H1 (cell line): ENCODE results near the gene TACC2. TPM values are rescaled to one million over a fixed set of nuclear protein-coding genes. Genes with fewer than 3 reads are reported as not detected.

Experiments
- CTCF ChIA-PET: fragments of 300-600 bp; sonication (Branson Sonifier 250); formaldehyde crosslinking; loops from one replicate; lab custom pipeline; 2021; ENCODE audit not compliant: partially characterized antibody; lab: Charles Lee
- POLR2A ChIA-PET: fragments of 300-600 bp; sonication (Branson Sonifier 250); formaldehyde crosslinking; loops from one replicate; lab custom pipeline; 2021; ENCODE audit warnings: inconsistent platforms; ENCODE audit not compliant: partially characterized antibody; lab: Charles Lee
- DNase-seq, 2 experiments: peaks; one replicate each; pipeline versions ENCODE4 v3.0.0 to v3.0.0-alpha.2; 2010 to 2022; ENCODE audit warnings: low spot score in 2 of 2, low read depth in 1 of 2, mixed read lengths in 1 of 2
- FAIRE-seq: peaks from 2 replicates; lab custom pipeline; 2011; peaks lifted over from hg19 to GRCh38; lab: Jason Lieb, UNC
- H2AFZ ChIP-seq: 2 replicates; pipeline ENCODE4 v1.8.1; 2012; ENCODE audit warnings: low read length, inconsistent platforms
- H2AK5ac ChIP-seq: 2 replicates; pipeline ENCODE4 v1.6.1; 2013; ENCODE audit warnings: low read depth, low read length
- H2BK120ac ChIP-seq: replicated peaks from 2 replicates; pipeline ENCODE3; 2013; ENCODE audit warnings: low read depth, low read length, inconsistent platforms
- H2BK12ac ChIP-seq: 2 replicates; pipeline ENCODE4 v1.6.1; 2013; ENCODE audit warnings: low read depth, low read length
- H2BK15ac ChIP-seq: 2 replicates; pipeline ENCODE4 v1.6.1; 2013; ENCODE audit warnings: low read length
- H2BK20ac ChIP-seq: 2 replicates; pipeline ENCODE4 v1.6.1; 2013; ENCODE audit warnings: low read length
- H2BK5ac ChIP-seq: 2 replicates; pipeline ENCODE4 v1.6.1; 2013; ENCODE audit warnings: low read depth, low read length
- H3K14ac ChIP-seq: 2 replicates; pipeline ENCODE4 v1.6.1; 2013; ENCODE audit warnings: inconsistent platforms; ENCODE audit not compliant: insufficient read length
- H3K18ac ChIP-seq: 2 replicates; pipeline ENCODE4 v1.6.1; 2013; ENCODE audit warnings: low read length; ENCODE audit errors: extremely low read depth
- H3K23ac ChIP-seq: 2 replicates; pipeline ENCODE4 v1.6.1; 2013; ENCODE audit warnings: inconsistent platforms; ENCODE audit not compliant: insufficient read length
- H3K23me2 ChIP-seq: 2 replicates; pipeline ENCODE4 v1.6.1; 2013; ENCODE audit warnings: low read depth, low read length
- H3K27ac ChIP-seq: 2 replicates; pipeline ENCODE4 v1.6.1; 2011; ENCODE audit warnings: low read depth, low read length, inconsistent platforms
- H3K27me3 ChIP-seq, 4 experiments: replicated peaks in 1 of 4; 1 replicate in 1 of 4; 2 replicates in 3 of 4; pipeline versions ENCODE4 v1.6.1 to v1.8.1; 2011 to 2013; ENCODE audit warnings: low read length in 3 of 4, mild to moderate bottlenecking in 3 of 4, inconsistent platforms in 2 of 4, mixed read lengths in 2 of 4, moderate library complexity in 1 of 4; ENCODE audit not compliant: control insufficient read depth in 3 of 4, insufficient read depth in 3 of 4; ENCODE audit errors: extremely low read depth in 1 of 4
- H3K36me3 ChIP-seq, 4 experiments: 2 replicates each; pipeline versions ENCODE4 v1.6.1 to v1.8.1; 2011 to 2013; ENCODE audit warnings: mild to moderate bottlenecking in 4 of 4, low read length in 3 of 4, moderate library complexity in 2 of 4, control low read depth in 1 of 4, inconsistent platforms in 1 of 4; ENCODE audit not compliant: insufficient read depth in 4 of 4, control insufficient read depth in 2 of 4
- H3K4ac ChIP-seq: replicated peaks from 2 replicates; pipeline ENCODE3; 2013; ENCODE audit warnings: low read length, low read depth, mixed read lengths, inconsistent platforms; ENCODE audit not compliant: insufficient read length
- H3K4me1 ChIP-seq, 4 experiments: replicated peaks in 1 of 4; 1 replicate in 1 of 4; 2 replicates in 3 of 4; pipeline versions ENCODE4 v1.6.1 to v1.8.1; 2011 to 2013; ENCODE audit warnings: low read length in 3 of 4, inconsistent platforms in 2 of 4, mixed read lengths in 1 of 4; ENCODE audit not compliant: insufficient read depth in 4 of 4, control insufficient read depth in 3 of 4
- H3K4me2 ChIP-seq, 2 experiments: 2 replicates each; pipeline versions ENCODE4 v1.6.1 to v1.8.1; 2011 to 2013; ENCODE audit warnings: low read depth in 2 of 2, low read length in 2 of 2, control low read depth in 1 of 2, inconsistent platforms in 1 of 2, mild to moderate bottlenecking in 1 of 2; ENCODE audit not compliant: insufficient read depth in 1 of 2
- H3K4me3 ChIP-seq, 4 experiments: fragments of 200-600, 300-600 bp in 1 of 4; sonication (generic), shearing (Covaris generic), sonication (Bioruptor Twin) in 1 of 4; 2 replicates each; pipeline versions ENCODE4 v1.5.1 to v1.8.1; 2011 to 2016; ENCODE audit warnings: low read length in 4 of 4, low read depth in 3 of 4, control low read depth in 2 of 4, inconsistent platforms in 2 of 4, mild to moderate bottlenecking in 2 of 4, mixed read lengths in 1 of 4, moderate library complexity in 1 of 4; ENCODE audit not compliant: insufficient read depth in 2 of 4; ENCODE audit errors: extremely low read depth in 1 of 4
- H3K56ac ChIP-seq: replicated peaks from 2 replicates; pipeline ENCODE3; 2013; ENCODE audit warnings: low read depth, mild to moderate bottlenecking, mixed read lengths, low read length, inconsistent platforms; ENCODE audit not compliant: insufficient read length
- H3K79me1 ChIP-seq: 2 replicates; pipeline ENCODE4 v1.6.1; 2013; ENCODE audit warnings: low read depth, low read length, control low read depth
- H3K79me2 ChIP-seq, 2 experiments: 2 replicates each; pipeline versions ENCODE4 v1.6.1 to v1.8.1; 2012 to 2013; ENCODE audit warnings: low read length in 2 of 2, mild to moderate bottlenecking in 2 of 2, inconsistent platforms in 1 of 2; ENCODE audit not compliant: insufficient read depth in 2 of 2, control insufficient read depth in 1 of 2
- H3K9ac ChIP-seq, 4 experiments: replicated peaks in 1 of 4; 1 replicate in 1 of 4; 2 replicates in 3 of 4; pipeline versions ENCODE4 v1.6.1 to v1.8.1; 2011 to 2013; ENCODE audit warnings: low read depth in 3 of 4, low read length in 3 of 4, control low read depth in 2 of 4, mild to moderate bottlenecking in 2 of 4, moderate library complexity in 2 of 4, inconsistent platforms in 1 of 4; ENCODE audit errors: extremely low read depth in 1 of 4
- H3K9me3 ChIP-seq, 2 experiments: 2 replicates each; pipeline versions ENCODE4 v1.6.1 to v1.8.1; 2012 to 2013; ENCODE audit warnings: mild to moderate bottlenecking in 2 of 2, moderate library complexity in 2 of 2, control low read depth in 1 of 2, inconsistent platforms in 1 of 2, low read depth in 1 of 2, low read length in 1 of 2, mixed read lengths in 1 of 2; ENCODE audit not compliant: insufficient read depth in 2 of 2
- H4K20me1 ChIP-seq, 2 experiments: replicated peaks in 1 of 2; 2 replicates each; pipeline versions ENCODE3 to v1.8.1; 2011 to 2013; ENCODE audit warnings: inconsistent platforms in 2 of 2, low read length in 2 of 2, mild to moderate bottlenecking in 1 of 2; ENCODE audit not compliant: insufficient read depth in 2 of 2, control insufficient read depth in 1 of 2
- H4K5ac ChIP-seq: 2 replicates; pipeline ENCODE4 v1.6.1; 2013; ENCODE audit warnings: low read length, low read depth, mixed read lengths, inconsistent platforms; ENCODE audit not compliant: insufficient read length
- H4K8ac ChIP-seq: 2 replicates; pipeline ENCODE4 v1.8.0; 2013; ENCODE audit warnings: mild to moderate bottlenecking, moderate library complexity, low read length, inconsistent platforms; ENCODE audit not compliant: insufficient read depth; ENCODE audit errors: extremely low read depth
- H4K91ac ChIP-seq: replicated peaks from 2 replicates; pipeline ENCODE3; 2013; ENCODE audit warnings: low read length, mixed read lengths, inconsistent platforms; ENCODE audit not compliant: insufficient read length
- GABPA ChIP-seq: IDR thresholded peaks from 2 replicates; pipeline ENCODE4 v1.6.1; 2011; ENCODE audit warnings: mild to moderate bottlenecking, low read length, moderate library complexity, borderline replicate concordance; ENCODE audit not compliant: insufficient read depth
- RAD21 ChIP-seq, 2 experiments: IDR thresholded peaks in 1 of 2; conservative IDR thresholded peaks in 1 of 2; 2 replicates each; pipeline ENCODE4 v1.6.1; 2011; ENCODE audit warnings: low read depth in 2 of 2, low read length in 2 of 2, improper control_type of control experiment in 1 of 2, inconsistent platforms in 1 of 2, mild to moderate bottlenecking in 1 of 2, moderate library complexity in 1 of 2
- USF2 ChIP-seq: IDR thresholded peaks from 2 replicates; pipeline ENCODE4 v1.6.1; 2011; ENCODE audit warnings: low read length, improper control_type of control experiment
- WGBS, 2 experiments: shearing (Covaris generic) in 1 of 2; methylation state at CpG; one replicate each; pipeline versions ENCODE4 v1.1.6 to v1.1.7; 2013 to 2015; ENCODE audit warnings: low lambda C conversion rate in 2 of 2, mixed read lengths in 2 of 2, inconsistent platforms in 1 of 2, low coverage in 1 of 2, missing lambda C conversion rate in 1 of 2; ENCODE audit not compliant: insufficient replicate concordance in 2 of 2, insufficient coverage in 1 of 2, insufficient read length in 1 of 2; ENCODE audit errors: extremely low coverage in 1 of 2, missing lambda C conversion rate in 1 of 2; 5-methylcytosine and 5-hydroxymethylcytosine counted together
- polyA plus RNA-seq, 7 experiments: library from polyadenylated mRNA; depleted of rRNA in 3 of 7; stranded (reverse) in 5 of 7; unstranded in 2 of 7; fragments of >200 nt in 5 of 7; fragments of 200-250 nt in 2 of 7; gene quantifications; 1 replicate in 5 of 7; 2 replicates in 1 of 7; 4 replicates in 1 of 7; pipeline versions ENCODE4 v1.2.1 to v1.2.3, GENCODE V29; 2011 to 2013; ENCODE audit warnings: missing spikeins in 2 of 7, mixed read lengths in 2 of 7
- total RNA-seq: library from RNA; stranded (reverse); fragmentation: NEBNext Ultra II Directional; extraction: Animal tissue kit (Norgen Biotek cat#: 25700); gene quantifications from 2 replicates; pipeline ENCODE4 v1.2.1, GENCODE V29; 2021

TACC2 gene
- total and polyA plus RNA-seq, 2 of the 8 experiments (the other 6 are each of a cell fraction or from before 2014, with no cell fraction given), result 21.2 to 46.6 TPM

- Histone ChIP-seq H2BK5ac (no peak overlapping the region), H3K79me2 (no peaks in the 10 kb centered on the region), H3K14ac (no peak overlapping the region), H3K4me3 (no peak overlapping the region), H2AFZ (no peak overlapping the region), H3K4me2 (no peak overlapping the region), H4K91ac (no peak overlapping the region), H3K36me3 (peaks cover 0 to 5% (median 1%) of the 10 kb centered on the region in 4 experiments; a peak in 4 of 8 replicates), H2AK5ac (no peak overlapping the region), H3K4ac (no peak overlapping the region), H3K23ac (no peak overlapping the region), H3K23me2 (no peaks in the 10 kb centered on the region), H3K4me1 (peaks cover 0 to 20% (median 3%) of the 10 kb centered on the region in 4 experiments; a peak in 6 of 7 replicates), H3K27ac (no peak overlapping the region), H3K27me3 (no peaks in the 10 kb centered on the region), H3K79me1 (no peaks in the 10 kb centered on the region), H2BK20ac (no peak overlapping the region), H2BK120ac (no peak overlapping the region), H4K20me1 (peaks cover 0 to 7% of the 10 kb centered on the region in 2 experiments), H2BK12ac (no peak overlapping the region), H2BK15ac (no peak overlapping the region), H4K8ac (peak overlapping the region; percentile 11; the same call in 1 of the 2 replicates), H3K18ac (no peak overlapping the region), H3K56ac (no peak overlapping the region), H3K9me3 (peaks cover under 1 to 5% of the 10 kb centered on the region in 2 experiments; a peak in 3 of 4 replicates), H4K5ac (no peak overlapping the region), H3K9ac (no peak overlapping the region)
- ChIA-PET CTCF (interaction anchor here (0.7 to 1.4 kb wide), 5 partner anchors 8 to 179 kb away, joined by 3 to 4 read pairs (median 3); no protein-coding TSS in a partner anchor), POLR2A (interaction anchor here (0.6 to 1.0 kb wide), 3 partner anchors 12 to 32 kb away, joined by 3 read pairs; no protein-coding TSS in a partner anchor)
- no peak for FAIRE-seq
- DNase-seq, result no peak
- TF ChIP-seq USF2, result no peak
- 0 out of 2 replicates have a peak, but pooled peaks have one; percentile 4 for TF ChIP-seq GABPA
- TF ChIP-seq RAD21 (IDR thresholded peaks at IDR 0.05 in 1 of 2, conservative IDR thresholded peaks at IDR 0.05 in 1 of 2; ENCODE audit: low read depth in 2 of 2, low read length in 2 of 2), result no peak
- 90% methylated on average over 39 of the region's 41 CpGs; no CpG with 5 or more reads in 1 of the 2 experiments for WGBS, 2 experiments
Measured at GRCh38 chr10:122149561-122150505, 160.9 kb downstream of the TACC2 start.
